Measurements from ENCODE around the gene CARM1.
"Not testable (repeated sequence)": the region's sequence is repeated elsewhere in the genome, so short reads cannot be mapped to it uniquely, and the experiment has no call there.

DNA sequence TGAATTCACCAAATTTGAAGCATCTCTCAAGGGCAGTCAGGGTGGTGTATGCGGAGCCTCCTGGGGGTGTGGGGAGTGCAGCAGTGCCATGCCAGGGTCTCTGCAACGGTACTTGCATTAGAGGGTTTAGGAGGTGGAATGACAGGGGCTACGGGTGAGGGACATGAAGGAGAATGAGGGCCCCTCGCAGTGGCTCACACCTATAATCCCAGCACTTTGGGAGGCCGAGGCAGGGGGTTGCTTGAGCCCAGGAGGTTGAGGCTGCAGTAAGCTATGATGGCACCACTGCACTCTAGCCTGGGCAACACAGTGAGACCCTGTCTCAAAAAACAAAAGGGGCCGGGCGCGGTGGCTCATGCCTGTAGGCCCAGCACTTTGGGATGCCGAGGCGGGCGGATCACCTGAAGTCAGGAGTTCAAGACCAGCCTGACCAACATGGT is 1.5 kb upstream of the CARM1 start:
- TF ChIP-seq, protein P1, sequence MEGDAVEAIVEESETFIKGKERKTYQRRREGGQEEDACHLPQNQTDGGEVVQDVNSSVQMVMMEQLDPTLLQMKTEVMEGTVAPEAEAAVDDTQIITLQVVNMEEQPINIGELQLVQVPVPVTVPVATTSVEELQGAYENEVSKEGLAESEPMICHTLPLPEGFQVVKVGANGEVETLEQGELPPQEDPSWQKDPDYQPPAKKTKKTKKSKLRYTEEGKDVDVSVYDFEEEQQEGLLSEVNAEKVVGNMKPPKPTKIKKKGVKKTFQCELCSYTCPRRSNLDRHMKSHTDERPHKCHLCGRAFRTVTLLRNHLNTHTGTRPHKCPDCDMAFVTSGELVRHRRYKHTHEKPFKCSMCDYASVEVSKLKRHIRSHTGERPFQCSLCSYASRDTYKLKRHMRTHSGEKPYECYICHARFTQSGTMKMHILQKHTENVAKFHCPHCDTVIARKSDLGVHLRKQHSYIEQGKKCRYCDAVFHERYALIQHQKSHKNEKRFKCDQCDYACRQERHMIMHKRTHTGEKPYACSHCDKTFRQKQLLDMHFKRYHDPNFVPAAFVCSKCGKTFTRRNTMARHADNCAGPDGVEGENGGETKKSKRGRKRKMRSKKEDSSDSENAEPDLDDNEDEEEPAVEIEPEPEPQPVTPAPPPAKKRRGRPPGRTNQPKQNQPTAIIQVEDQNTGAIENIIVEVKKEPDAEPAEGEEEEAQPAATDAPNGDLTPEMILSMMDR (IDR thresholded peaks at IDR 0.05) = not testable (repeated sequence)
- not testable (repeated sequence) for TF ChIP-seq EZH2, EZH2phosphoT487 (IDR thresholded peaks at IDR 0.05)
